GM10847 (cell line): Measurements from ENCODE around the gene ABT1.

Experiments
- POLR2A ChIP-seq: IDR thresholded peaks from 2 replicates; pipeline ENCODE4 v1.6.1; 2011; ENCODE audit not compliant: insufficient read length; ENCODE audit errors: extremely low read depth

ABT1 gene

GRCh38 chr6:26594730-26595632 lies 1.8 kb upstream of the ABT1 start:
- no peak for TF ChIP-seq POLR2A

- no peak for TF ChIP-seq POLR2A
Observed at GRCh38 chr6:26595669-26596269, 984 bp upstream of the ABT1 start.

- TF ChIP-seq POLR2A, result no peak
Observed at GRCh38 chr6:26597389-26597766, 625 bp downstream of the ABT1 start.

- no peak for TF ChIP-seq POLR2A
Observed at GRCh38 chr6:26597821-26598220, 1.1 kb downstream of the ABT1 start.

GRCh38 chr6:26598267-26598666 lies 1.5 kb downstream of the ABT1 start:
- TF ChIP-seq POLR2A, result no peak

- TF ChIP-seq POLR2A, result no peak
Observed at GRCh38 chr6:26599134-26599533, 2.4 kb downstream of the ABT1 start.

- no peak for TF ChIP-seq POLR2A
Observed at GRCh38 chr6:26599591-26599990, 2.8 kb downstream of the ABT1 start.

GRCh38 chr6:26600759-26601158 lies 4.0 kb downstream of the ABT1 start:
- TF ChIP-seq POLR2A, result no peak

- no peak for TF ChIP-seq POLR2A
Observed at GRCh38 chr6:26602262-26602661, 5.5 kb downstream of the ABT1 start.

- TF ChIP-seq POLR2A, result no peak
Observed at GRCh38 chr6:26604026-26604425, 7.3 kb downstream of the ABT1 start.

- no peak for TF ChIP-seq POLR2A
Observed at GRCh38 chr6:26604797-26605196, 8.0 kb downstream of the ABT1 start.

GRCh38 chr6:26607434-26608230 lies 10.9 kb downstream of the ABT1 start:
- TF ChIP-seq POLR2A, result no peak

- TF ChIP-seq POLR2A, result no peak
Observed at GRCh38 chr6:26609463-26609862, 12.7 kb downstream of the ABT1 start.

- TF ChIP-seq POLR2A, result no peak
Observed at GRCh38 chr6:26611599-26611998, 14.8 kb downstream of the ABT1 start.

GRCh38 chr6:26613201-26613600 lies 16.4 kb downstream of the ABT1 start:
- no peak for TF ChIP-seq POLR2A

- no peak for TF ChIP-seq POLR2A
Observed at GRCh38 chr6:26613689-26614683, 17.2 kb downstream of the ABT1 start.
